HG03064 (cell line): ENCODE measurements around the gene SNAPIN.
A peak's percentile ranks its signal among the peaks of the same experiment; 100 is the strongest.
"Not testable (repeated sequence)": the region's sequence is repeated elsewhere in the genome, so short reads cannot be mapped to it uniquely, and the experiment has no call there.

Source experiments
- ATAC-seq: cut with Tn5 transposase; IDR thresholded peaks from one replicate; pipeline ENCODE4 v1.9.1; 2021; ENCODE audit warnings: low read depth; ENCODE audit not compliant: unreplicated experiment

The SNAPIN gene

DNA sequence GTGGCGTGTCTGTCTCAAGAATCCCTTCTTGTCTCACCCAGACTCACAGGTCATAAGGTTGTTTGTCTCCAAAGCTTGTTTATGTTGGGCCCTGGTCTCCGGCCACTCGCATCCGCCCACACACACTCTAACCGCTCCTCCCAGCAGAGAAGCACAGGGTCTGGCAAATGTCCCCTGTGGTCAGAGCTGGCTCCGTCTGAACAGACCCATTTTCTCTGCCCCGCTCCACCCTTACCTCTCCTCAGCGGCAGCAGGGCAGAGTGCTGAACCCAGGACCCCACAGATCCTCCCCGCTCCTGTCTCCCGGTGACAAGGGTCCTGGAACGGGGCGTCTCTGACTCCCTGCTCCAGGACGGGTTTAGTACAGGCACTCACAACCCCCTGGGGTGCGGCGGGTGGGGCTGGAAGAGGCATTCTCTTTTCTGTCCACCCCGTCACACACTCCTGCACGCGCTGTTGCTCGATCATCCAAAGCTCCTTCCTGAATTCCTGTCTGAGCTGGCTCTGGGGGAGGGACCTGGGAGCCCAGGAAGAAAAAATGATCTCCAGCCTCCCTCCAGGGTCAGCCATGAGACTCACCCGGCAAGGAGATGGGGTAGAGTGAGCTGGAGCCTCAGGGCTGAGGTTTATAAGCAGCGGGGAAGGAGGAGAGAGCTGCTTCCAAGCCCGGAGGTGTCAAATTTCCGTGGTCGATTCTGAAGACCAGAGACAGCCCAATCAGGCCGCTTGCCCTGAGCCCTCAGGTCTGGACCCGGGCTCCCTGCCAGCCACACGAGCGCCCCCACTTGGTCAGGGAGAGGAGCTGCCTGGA lies 31.4 kb upstream of the SNAPIN start, which contains the start of gene S100A13:
Gene S100A13 (minus strand): TSS at position 602 of the 811 bp plus-strand sequence. CDS start 1,033 bp downstream, outside the sequence.
- ATAC-seq, result no peak

DNA sequence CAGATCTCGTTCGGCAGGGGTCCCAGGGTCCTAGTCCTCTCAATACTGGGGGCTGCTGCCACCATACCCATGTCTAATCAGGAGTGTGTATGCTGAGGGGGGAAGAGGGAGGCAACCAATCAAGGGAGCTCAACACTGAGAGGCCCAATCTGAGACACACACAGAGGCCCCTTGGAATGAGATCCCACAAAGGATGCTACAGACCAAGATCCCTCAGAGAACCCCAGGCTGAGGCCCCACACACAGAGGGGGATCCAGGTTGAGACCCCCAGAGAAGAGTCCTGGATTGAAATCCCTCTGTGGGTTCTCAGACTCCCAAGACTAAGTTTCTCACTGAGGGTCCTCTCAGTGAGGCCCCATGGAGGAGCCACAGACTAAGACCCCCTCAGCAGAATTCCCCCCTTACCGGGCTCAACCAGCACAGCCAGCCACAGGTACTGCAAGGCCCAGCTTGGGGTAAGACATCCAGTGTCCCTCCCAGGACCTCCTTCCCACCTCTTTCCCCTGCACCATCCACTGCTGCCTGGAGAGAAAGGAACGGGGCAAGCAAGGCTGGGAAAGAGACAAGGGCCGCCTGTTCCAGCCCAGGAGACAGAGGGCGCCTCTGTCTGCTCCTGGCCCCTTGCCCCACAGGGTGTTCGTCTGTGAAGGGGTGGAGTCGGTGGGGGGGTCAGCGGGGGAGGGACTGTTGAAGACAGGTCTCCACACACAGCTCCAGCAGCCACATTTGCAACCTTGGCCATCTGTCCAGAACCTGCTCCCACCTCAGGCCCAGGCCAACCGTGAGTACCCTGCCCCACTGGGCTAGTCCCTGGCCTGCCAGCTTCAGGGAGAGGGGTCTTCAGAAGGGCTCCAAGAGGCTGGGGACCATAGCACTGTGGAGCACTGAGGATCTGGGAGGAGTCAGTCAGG lies 30.5 kb upstream of the SNAPIN start, which contains the start of gene S100A1:
Gene S100A1 (plus strand): TSS at position 720 of the 912 bp plus-strand sequence. CDS start 2,088 bp downstream, outside the sequence.
- no peak for ATAC-seq

- no peak for ATAC-seq
These were observed 29.7 kb upstream of the SNAPIN start for GRCh38 chr1:153628638-153629342.

DNA sequence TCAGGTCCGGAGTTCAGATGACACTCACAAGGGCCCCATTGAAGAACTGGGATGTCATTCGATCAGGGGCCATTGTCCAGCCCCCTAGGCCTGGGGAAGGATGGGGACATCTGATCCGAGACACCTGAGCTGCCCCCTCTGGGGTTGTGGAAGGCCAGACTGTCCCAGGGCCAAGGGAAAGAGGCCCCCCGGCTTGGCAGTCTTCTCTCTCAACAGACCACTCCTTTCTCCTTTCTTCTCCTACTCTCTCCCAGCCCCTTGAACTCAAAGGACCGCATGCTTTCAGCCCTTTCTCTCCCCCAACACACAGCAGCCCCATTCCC lies 29.2 kb upstream of the SNAPIN start:
- no peak for ATAC-seq

DNA sequence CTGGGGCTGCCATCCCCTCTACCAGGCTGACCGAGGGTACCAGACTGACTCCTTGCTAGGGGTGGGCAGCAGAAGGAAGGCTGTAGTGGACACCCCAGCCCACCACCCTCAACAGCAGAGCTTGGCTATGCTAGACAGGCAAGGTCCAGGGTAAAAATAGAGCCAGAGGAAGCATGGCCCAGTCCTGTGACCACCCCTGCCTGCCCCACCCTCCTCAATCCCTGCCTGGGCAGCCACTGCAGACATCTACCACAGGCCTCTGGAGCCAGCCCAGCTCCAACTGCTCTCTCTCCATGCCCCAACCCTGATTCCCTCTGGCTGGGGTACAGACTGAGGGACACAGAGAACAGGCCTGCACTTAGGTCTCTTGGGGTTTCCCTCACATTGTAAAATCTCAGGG lies 28.5 kb upstream of the SNAPIN start:
- ATAC-seq, result no peak

GRCh38 chr1:153630384-153630783 lies 28.1 kb upstream of the SNAPIN start:
- no peak for ATAC-seq

- no peak for ATAC-seq
These were observed 27.2 kb upstream of the SNAPIN start for GRCh38 chr1:153631047-153632022.

DNA sequence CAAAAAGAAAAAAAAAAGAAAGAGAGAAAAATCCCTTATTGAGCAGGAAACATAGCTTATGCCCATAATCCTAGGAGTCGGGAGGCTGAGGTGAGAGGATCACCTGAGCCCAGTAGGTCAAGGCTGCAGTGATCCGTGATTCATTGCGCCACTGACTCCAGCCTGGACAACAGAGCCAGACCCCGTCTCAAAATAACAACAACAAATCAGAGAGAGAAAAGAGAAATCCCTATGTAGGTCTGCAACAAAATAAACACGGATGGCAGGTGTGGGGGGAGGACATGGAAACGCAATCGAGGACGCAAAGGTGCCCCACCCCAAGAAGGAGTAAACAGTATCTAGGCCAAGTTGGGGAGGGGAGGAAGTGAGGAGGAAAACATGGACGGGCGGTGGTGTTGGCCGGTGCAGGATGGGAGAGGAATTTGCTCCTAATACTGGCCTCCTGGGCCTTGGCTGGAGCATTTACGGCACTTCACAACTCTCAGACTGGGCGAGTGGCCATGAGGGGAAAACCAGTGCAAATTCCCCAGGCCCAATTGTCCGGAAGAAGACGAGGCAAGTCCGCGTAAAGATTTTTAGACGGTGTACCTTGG lies 25.2 kb upstream of the SNAPIN start:
- ATAC-seq, result no peak

DNA sequence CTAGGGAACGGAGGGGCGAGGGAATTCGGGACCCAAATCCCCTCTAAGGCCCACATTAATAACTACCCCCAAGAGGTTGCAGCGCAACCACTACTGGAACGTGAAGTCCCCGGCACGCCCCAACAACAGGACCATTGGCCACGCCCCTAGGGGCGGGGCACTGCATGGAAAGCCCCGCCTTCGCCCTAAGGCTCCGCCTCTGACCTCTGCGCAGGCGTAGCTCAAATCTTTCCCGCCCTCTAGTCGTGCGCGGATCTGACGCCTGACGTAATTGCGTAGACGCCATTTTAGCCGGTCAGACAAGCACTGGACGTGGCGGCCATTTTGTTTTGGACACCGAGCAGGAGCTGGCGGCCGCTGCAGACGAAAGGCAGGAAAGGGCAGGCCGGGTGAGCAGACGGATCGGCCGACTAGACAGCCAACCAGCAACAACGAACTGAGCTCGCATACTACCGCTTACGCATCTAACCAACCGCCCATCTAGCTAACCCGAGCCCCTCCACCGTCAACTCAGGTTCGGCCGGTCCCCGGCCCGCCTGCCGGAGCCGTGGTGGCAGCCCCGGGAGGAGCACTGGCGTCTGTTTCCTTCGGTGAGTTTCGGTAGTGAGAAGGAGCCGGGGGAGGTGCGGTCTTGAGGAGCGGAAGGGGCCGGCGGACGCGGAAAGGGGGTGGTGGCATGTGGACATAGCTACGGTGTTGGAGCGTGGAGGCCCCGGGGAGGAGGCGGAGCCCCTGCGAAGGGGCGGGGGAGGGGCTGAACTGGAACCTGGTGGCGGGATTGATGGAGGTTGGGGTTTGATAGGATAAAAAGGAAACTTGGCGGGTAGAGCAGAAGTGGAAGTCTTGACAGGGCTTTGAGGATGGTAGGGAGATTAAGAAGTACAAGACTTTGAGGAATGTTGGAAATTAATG lies 24.5 kb upstream of the SNAPIN start, which contains the start of gene CHTOP:
Gene CHTOP (plus strand): TSS at position 313 of the 912 bp plus-strand sequence. CDS start 2,523 bp downstream, outside the sequence.
- peak; percentile 78 for ATAC-seq

DNA sequence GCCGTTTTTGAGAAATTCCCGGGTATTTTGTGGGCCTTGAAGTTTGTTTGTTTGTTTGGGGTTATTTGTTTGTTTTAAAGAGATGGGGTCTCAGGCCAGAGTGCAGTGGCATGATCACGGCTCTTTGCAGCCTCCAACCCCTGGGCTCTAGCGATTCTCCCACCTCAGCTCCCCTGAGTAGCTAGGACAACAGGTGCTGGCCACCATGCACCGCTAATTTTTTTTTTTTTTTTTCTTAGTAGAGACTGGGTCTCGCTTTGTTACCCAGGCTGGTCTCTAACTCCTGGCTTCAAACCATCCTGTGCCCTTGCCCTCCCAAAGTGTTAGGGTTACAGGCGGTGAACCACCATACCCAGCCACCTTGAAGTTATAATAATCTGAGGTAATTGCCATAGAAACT lies 22.6 kb upstream of the SNAPIN start:
- ATAC-seq, result no peak

GRCh38 chr1:153636312-153636711 lies 22.2 kb upstream of the SNAPIN start:
- no peak for ATAC-seq

DNA sequence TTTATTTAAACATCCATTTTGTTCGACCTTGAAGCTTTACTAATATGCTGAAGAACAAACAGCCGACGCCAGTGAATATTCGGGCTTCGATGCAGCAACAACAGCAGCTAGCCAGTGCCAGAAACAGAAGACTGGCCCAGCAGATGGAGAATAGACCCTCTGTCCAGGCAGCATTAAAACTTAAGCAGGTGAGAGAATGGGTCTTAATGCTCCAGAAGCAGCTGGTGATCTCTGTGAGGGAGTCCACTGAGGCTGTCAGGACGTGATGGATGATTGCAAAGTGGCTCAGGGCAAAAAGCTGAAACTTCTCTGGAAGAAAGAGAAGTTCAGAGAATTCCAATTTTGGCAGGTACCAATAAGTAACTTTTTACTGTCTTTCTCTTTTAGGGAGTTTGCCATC lies 20.2 kb upstream of the SNAPIN start:
- ATAC-seq, result no peak

GRCh38 chr1:153639280-153639679 lies 19.2 kb upstream of the SNAPIN start:
- no peak for ATAC-seq

GRCh38 chr1:153640213-153640612 lies 18.3 kb upstream of the SNAPIN start:
- not testable (repeated sequence) for ATAC-seq

GRCh38 chr1:153640861-153641260 lies 17.6 kb upstream of the SNAPIN start:
- ATAC-seq, result no peak

GRCh38 chr1:153642161-153642560 lies 16.3 kb upstream of the SNAPIN start:
- ATAC-seq, result no peak

DNA sequence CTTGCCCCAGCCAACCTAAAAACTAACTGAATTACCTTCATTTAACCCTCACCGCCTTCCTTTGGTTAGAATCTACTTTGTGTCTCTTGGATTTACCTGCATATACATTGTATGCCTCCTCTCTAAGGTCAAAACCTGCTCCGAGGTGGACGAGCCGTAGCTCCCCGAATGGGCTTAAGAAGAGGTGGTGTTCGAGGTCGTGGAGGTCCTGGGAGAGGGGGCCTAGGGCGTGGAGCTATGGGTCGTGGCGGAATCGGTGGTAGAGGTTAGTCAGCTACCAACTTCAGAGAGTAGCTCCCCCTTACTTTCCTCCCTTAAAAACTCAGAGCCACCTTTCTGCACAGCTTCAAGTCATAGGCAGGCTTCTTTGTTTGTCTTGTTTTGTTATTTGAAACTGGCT lies 15.4 kb upstream of the SNAPIN start:
- no peak for ATAC-seq

DNA sequence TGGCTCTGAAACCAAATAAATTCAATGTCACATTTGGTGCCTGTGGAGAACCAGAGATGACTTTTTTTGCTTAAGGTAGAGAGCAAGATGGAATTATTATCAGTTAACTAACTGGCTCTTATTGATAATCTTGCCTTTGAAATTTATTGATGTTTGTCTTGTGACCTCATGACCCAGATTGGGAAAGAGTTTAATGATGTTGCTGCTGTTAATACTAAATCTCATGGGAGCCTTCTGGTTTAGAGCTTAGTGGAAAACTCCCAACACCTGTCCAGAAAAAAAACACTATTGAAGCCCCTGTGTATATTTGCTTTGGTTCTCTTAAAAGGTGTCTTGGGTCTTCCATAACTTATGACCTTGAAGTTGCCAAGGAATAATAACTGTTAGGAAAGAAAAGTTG lies 14.7 kb upstream of the SNAPIN start:
- ATAC-seq, result no peak
